ENCODE results near the gene SLC46A1.

SLC46A1 gene

DNA sequence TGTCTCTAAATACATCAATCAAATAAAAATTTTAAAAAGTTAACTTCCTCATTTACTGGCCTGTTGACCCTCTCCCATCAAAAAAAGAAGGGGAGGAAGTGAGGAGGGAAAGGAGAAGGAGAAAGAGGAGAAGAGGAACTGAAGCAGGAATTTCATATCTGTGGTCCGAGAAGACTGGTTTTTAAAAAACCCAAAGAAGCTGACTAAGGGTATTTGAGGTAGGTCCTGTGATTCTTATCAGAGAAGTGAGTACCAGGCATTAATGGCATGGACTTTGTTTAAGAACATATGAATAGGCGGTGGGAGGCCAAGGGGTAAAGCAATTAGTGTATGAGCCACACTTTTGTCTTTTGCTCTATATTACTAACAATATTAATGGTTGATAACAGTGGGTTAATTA is 2.0 kb downstream of the SLC46A1 start:
- no peak for DNase-seq (ENCODE audit: low read depth)

DNA sequence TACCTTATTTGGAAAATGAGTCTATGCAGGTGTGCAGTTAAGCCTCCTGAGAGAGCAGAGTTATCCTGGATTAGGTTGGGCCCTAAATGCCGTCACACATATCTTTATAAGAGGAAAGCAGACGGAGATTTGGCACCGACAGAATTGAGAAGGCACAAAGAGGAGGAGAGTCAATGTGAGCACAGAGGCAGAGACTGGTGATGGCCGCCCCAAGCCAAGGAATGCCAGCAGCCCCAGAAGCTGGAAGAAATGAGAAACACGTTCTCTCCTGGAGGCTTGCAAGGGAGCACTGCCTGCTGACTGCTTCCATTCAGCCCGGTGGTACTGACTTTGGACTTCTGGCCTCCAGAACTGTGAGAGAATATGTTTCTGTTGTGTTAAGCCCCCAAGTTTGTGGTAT is 3.2 kb downstream of the SLC46A1 start:
- no peak for DNase-seq (ENCODE audit: low read depth)

DNA sequence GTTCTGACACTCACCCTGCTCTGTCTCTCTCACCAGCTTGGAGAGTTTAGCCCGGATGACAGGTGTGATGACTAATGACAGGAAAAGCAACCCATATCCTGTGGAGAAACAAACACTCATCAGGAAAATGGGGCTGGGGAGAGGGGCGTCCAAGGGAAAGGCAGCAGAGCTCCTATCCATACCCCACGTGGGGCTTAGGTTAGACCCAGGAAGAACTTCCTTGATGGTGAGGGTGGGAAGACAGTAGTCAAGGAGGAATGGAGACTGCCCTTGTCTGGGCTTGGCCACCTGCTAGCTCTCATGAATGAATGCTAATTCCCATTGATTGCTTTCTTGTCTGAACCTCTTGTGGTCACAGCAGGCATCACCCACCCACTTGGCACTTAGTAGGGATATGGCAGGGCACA is 3.8 kb downstream of the SLC46A1 start:
- no peak for DNase-seq (ENCODE audit: low read depth)

DNA sequence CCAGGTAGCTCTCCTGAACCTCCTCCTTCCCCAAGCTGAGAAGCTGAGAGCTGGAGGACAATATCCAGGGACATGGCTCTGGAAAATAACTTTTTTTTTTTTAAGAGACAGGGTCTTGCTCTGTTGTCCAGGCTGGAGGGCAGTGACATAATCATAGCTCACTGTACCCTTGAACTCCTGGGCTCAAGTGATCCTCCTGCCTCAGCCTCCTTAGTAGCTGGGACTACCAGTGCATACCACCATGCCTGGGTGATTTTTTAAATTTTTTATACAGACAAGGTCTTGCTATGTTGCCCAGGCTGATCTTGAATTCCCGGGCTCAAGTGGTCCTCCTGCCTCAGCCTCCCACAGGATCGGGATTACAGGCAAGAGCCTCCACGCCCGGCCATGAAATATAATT is 6.2 kb downstream of the SLC46A1 start:
- no peak for DNase-seq (ENCODE audit: low read depth)

DNA sequence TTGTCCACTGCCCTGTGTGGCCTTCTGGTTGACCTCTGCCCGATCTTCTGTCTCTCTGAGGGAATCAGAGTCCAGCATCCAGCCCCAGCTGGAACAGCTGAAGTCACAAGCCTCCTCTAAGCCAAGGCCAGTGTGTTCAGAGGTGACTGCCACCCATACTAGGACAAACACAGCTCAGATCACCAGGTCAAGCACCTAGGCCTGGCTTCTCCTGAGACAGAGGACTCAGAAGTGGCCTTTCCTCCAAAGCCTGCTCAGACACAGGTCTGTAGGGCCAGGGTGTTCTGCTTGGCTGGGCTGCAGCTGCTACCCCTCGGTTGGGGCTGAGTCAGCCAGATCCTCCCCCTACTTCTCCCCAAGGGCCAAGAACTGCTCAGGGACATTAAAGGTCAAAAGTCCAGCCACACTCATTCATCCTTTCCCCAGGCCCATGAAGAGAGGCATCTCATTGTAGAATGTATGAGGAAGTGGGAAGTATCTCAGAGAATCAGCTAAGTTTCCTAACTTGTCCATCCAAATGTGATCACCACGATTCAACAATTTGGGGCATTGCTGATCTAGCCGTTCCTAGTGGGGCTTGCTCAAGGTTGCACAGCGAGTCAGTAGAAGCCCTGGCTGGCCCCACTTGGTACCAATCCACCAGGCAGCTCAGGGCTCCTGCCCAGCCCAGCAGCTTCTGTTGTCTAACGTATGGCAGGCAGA is 7.6 kb downstream of the SLC46A1 start:
- DNase-seq (ENCODE audit: low read depth): no peak

DNA sequence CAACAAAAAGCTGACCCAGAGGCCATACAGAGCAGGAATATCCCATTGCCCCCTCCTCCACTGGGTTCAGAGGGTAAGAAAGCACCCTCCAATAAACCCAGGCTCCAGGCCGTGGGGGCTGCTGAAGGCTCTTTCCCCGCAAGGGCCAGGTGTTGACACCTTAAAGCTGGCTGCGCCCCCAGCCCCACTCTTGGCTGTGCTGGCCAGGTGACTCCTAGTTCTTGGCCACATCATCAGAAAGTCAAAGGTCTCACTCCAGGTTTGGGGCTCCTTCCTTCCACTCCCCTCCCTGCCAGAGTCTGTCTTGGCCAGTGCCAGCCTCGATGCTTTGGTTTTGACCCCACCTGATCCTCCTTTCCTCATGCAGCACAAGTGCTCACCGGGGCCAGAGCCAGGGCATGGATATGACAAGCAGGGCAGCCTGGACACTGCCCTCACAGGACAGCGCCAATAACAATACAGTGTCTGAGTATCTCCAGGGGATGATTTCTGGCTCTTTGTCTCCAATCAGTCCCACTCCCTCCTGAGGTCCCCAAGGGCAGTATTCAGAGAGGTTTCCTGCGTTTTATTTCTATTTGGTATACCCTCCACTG is 8.2 kb downstream of the SLC46A1 start:
- no peak for DNase-seq (ENCODE audit: low read depth)

DNA sequence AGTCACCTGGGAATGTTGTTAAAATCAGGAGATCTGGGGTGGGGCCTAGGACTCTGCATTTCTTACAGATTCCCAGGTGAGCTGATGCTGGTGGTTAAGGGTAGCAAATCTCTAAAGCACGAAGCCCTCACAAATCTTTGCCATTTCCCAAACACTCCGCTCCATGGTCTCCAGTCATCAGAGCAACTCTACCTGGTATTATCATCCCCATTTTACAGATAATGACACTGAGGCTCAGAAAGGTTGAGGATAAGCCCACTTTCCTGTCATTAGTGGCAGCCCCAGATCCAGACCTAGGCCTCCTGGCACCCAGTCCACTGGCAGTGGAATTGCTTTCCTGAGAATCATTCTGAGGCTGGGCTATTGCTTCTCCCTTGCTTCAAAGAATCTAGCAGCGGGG is 8.7 kb downstream of the SLC46A1 start:
- DNase-seq (ENCODE audit: low read depth): no peak

DNA sequence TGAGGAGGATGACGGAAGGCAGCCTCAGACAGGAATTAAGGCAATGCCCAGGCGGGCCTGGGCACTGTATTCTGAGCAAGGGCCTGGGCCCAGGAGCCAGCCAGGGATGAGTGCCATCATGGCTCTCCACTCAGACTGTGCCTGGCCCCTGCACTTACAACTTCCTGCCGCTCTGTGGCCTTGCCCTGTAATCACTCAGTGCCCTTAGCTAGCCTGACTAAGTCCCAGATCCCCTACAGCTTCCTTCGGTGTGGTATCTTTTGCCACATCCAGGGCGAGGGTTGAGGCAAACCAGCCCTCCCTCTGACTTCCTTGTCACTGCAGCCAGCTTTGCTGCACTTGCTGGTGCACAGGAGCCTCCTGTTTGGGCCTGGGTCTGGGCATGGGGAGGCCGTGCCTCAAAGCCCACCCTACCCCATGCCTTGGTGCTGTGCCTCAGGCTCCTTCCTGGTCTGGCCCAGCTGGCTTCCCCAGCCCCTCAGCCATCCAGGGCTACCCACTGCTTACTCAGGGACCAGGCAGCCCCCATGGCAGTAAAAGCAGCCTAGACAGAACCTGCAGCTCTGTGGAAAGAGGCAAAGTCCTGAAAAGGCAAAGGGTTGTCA is 9.3 kb downstream of the SLC46A1 start:
- no peak for DNase-seq (ENCODE audit: low read depth)

DNA sequence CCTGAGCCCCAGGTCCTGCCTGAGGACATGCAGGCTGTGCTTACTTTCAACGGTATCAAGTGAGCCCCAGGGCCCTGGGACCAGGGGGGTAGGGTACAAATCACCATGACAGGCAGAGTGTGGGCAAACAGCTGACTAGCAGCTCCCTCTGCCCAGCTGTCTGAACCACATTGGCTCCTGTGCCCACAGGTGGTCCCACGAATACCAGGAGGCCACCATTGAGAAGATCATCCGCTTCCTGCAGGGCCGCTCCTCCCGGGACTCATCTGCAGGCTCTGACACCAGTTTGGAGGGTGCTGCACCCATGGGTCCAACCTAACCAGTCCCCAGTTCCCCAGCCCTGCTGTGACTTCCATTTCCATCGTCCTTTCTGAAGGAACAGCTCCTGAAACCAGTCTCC is 10.0 kb downstream of the SLC46A1 start:
- no peak for DNase-seq (ENCODE audit: low read depth)

DNA sequence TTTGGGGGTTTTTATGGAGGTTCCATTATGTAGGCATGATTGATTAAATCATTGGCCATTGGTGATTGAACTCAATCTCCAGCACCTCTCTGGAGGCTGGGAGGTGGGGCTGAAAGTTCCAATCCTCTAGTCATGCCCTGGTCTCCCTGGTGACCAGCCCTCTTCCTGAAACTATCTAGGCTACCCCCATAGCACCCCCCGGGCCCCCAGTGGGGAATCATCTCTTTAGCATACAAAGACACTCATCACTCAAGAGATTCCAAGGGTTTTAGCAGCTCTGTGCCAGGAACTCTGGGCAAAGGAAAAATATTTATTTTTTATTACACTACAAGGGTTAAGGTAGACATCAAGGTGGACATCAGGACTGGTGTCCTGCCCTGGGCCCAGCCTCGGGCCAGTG is 10.6 kb downstream of the SLC46A1 start:
- no peak for DNase-seq (ENCODE audit: low read depth)

DNA sequence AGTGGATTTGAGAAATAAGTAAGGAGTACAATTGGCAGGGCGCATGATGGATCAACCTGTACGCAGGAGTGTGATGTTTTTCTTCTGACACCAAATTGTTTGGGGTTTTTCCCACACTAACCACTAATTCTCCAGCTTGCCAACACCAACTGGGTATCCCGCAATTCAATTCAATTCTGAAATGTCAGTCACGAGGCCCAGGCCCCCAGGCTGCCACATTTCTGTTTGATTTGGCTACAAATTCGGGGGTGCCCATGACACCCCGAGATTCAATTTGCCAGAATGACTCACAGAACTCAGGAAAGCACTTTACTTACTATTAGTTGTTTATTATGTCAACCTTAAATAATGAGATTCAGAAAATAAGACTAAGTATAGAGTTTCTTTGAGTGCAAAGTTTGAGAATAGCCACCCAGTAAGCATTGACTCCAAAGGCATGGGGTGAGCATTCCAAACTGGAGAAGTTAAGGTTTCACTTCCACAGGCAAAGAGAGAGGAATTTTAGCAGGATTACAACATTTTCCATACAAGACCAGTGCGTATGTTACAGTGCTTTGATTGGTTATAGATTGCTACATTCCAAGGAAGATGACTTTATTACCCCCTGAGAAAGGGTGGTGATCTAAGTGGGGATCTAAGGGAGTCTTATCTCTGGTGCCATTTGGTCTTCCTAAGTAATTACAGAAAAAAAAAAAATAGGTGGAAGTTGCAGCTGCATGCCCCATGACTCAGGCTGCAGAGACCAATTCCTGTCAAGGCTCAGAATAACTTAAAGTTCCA is 11.5 kb downstream of the SLC46A1 start:
- DNase-seq (ENCODE audit: low read depth): no peak

DNA sequence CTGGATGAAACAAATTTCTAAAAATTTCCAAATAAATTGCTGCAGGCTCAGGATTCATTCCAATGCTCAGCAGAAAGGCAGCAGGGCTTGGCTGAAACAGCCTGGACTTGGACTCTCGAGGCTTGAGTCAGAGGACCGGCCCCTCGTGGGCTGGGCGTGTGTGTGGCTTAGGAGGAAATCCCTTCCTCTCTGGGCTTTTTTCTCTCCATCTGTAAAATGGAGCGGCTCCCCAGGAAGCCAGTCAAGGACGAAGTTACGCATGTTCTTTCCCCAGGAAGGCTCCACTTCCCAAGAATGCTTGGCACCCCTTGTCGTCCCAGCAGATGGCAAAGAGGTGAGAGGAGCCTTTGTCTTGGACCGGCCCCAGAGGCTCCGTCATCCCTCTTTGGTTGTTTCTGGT is 13.5 kb downstream of the SLC46A1 start:
- DNase-seq (ENCODE audit: low read depth): no peak

DNA sequence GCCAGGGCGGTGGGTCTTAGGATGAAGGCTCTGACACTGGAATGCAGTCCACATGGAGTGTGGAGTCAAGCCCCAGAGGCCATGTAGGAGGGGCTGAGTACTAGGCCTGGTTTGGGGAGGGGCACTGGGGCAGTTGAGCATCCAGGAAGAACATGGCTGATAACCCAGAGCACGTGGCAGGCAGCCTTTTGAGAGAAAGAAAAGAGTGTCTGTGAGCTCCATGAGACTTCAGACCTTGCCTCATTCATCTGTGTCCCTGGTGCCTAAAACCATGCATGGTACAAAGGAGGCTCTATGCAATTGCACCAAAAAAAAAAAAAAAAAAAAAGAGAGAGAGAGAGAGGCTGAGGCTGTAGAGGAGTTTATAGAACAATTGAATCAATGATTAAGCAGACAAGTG is 14.6 kb downstream of the SLC46A1 start:
- DNase-seq (ENCODE audit: low read depth): no peak

DNA sequence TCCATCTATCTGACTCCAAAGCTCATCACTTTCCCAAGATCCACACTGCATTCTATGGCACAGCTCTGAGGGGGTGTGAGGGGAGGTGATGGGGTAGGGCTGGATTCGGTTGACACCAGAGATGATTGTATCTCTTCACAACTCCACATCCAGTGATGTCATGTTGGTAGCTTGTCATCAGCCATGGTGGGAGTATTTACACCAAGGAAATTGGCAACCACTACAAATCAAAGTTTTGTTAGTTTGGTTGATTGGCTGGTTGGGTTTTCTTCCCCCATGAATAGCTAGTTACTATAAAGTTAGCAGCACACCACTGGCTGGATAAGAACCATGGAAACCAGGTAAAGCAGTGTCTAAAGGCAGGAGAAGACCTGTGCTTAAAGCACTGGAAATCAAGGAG is 15.0 kb downstream of the SLC46A1 start:
- no peak for DNase-seq (ENCODE audit: low read depth)

DNA sequence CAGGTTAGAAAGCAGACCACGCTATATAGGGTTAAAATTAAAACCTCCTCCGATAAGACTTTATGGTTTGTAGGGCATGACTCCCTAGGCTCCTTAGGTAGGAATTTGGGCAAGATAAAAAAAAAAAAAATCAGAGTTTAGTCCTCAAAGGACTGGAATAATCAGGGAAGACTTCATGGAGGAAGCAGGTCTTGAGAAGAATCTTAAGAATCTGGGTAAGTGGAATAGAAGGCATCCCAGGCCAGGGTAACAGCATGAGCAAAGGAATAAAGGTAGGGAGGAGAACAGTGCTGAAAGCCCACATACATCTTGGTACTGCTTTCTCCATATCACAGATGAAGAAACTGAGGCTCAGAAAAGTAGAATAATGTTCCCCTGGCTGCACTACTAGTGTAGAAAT is 15.4 kb downstream of the SLC46A1 start:
- DNase-seq (ENCODE audit: low read depth): no peak

DNA sequence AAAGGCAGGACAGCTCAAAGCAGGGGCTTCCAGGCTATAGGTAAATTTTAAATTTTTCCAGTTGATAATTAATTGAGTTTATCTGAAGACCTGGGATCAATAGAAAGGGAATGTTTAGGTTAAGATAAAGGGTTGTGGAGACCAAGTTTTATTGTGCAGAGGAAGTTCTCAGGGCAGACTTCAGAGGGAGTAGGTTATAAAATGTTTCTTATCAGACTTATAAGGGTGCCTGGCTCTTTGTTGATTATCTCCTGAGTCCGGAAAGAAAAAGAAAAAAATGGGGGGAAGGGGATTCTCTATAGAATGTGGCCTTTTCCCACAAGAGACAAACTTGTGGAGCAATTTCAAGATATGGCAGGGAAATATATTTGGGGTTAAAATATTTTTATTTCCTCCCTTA is 15.9 kb downstream of the SLC46A1 start:
- DNase-seq (ENCODE audit: low read depth): no peak

DNA sequence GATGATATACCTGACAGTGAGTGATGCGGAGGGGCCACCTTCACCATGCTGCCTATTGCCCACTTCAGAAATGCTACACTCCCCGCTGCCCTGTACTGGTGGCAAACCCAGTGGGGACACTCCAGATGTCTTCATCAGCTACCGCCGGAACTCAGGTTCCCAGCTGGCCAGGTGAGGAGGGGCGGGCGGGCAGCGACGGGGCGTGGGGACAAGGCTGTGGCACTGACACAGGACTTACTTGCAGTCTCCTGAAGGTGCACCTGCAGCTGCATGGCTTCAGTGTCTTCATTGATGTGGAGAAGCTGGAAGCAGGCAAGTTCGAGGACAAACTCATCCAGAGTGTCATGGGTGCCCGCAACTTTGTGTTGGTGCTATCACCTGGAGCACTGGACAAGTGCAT is 17.9 kb downstream of the SLC46A1 start:
- DNase-seq (ENCODE audit: low read depth): no peak

DNA sequence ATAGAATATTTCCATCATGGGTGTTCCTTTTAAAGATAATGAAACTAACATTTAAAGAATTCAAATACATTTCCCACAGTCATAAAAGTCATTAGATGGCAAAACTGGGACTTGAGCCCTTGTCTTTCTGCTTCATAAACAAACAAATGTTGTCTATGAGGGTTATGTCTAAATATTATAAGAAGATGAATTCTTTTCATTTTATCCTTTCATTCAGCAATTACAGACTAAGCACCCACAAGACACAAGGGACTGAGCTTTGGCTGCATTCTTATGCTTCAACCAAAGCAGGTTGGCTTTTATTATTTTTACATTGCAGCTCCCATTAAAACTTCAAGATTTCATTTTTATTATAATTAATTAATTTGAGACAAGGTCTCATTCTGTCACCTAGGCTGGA is 19.6 kb downstream of the SLC46A1 start:
- no peak for DNase-seq (ENCODE audit: low read depth)

DNA sequence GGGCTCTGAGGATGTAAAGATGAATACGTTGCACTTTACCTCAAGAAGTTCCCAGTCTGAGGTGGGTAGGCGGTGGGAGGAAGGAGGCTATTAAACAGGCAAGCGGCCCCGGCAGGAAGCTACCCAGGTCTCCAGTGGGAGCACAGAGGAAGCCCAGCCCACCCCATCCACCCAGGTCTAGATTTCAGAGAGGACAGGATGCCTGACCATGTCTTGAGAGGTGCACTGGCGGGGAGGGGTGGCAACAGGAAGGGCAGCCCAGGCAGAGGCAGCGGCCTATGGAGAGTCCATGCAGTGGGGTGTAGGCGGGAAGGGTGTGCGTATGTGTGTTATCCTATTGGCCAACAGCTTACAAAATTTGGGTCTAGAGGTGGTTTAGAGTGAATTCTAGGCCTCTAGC is 20.6 kb downstream of the SLC46A1 start:
- DNase-seq (ENCODE audit: low read depth): no peak

DNA sequence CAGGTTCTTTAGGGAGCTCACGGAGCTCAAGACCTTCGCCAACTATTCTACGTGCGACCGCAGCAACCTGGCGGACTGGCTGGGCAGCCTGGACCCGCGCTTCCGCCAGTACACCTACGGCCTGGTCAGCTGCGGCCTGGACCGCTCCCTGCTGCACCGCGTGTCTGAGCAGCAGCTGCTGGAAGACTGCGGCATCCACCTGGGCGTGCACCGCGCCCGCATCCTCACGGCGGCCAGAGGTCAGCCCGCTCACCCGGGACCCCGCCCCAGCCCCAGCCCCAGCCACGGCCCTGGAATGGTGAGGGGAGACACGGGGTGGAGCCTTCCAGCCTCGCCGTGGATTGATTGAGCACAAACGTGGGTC is 21.0 kb downstream of the SLC46A1 start:
- DNase-seq (ENCODE audit: low read depth): no peak

DNA sequence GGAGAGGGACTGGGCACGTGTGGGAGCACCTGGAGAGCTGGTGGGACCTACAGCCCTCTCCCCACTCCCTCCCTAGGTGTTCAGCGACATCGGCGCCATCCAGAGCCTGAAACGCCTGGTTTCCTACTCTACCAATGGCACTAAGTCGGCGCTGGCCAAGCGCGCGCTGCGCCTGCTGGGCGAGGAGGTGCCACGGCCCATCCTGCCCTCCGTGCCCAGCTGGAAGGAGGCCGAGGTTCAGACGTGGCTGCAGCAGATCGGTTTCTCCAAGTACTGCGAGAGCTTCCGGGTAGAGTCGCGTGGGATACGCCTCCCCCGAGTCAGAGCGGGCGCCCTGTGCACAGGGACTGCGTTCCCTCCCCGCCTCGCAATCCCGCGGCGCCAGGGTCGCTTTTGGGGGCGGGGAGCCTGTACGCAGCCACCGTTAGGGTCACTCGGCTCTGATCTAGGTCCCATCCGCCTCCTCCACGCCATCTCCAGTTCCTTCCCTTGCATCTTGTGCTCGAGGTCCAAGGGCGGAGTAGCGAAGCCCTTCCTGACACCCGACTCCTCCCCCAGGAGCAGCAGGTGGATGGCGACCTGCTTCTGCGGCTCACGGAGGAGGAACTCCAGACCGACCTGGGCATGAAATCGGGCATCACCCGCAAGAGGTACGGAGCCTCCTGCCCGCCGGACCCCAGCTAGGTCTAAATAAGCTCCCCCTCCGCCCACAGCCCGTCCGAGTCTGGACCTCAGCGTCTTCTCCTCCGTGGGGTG is 21.6 kb downstream of the SLC46A1 start:
- no peak for DNase-seq (ENCODE audit: low read depth)

DNA sequence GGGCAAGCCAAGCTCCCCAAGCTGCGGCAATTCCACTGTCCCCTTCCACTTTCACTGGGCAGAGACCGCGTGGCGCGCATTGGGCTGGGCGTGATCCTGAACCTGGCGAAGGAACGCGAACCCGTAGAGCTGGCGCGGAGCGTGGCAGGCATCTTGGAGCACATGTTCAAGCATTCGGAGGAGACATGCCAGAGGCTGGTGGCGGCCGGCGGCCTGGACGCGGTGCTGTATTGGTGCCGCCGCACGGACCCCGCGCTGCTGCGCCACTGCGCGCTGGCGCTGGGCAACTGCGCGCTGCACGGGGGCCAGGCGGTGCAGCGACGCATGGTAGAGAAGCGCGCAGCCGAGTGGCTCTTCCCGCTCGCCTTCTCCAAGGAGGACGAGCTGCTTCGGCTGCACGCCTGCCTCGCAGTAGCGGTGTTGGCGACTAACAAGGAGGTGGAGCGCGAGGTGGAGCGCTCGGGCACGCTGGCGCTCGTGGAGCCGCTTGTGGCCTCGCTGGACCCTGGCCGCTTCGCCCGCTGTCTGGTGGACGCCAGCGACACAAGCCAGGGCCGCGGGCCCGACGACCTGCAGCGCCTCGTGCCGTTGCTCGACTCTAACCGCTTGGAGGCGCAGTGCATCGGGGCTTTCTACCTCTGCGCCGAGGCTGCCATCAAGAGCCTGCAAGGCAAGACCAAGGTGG is 24.7 kb downstream of the SLC46A1 start:
- DNase-seq (ENCODE audit: low read depth): no peak

All from fibroblast of the conjunctiva (primary cell).